HG02798 (cell line): ENCODE measurements around the gene NHLRC2.
A peak's percentile ranks its signal among the peaks of the same experiment; 100 is the strongest.

ENCODE experiments used
- ATAC-seq: cut with Tn5 transposase; IDR thresholded peaks from one replicate; pipeline ENCODE4 v1.9.1; 2021; ENCODE audit warnings: mild to moderate bottlenecking; ENCODE audit not compliant: unreplicated experiment, poor library complexity

NHLRC2 gene

DNA sequence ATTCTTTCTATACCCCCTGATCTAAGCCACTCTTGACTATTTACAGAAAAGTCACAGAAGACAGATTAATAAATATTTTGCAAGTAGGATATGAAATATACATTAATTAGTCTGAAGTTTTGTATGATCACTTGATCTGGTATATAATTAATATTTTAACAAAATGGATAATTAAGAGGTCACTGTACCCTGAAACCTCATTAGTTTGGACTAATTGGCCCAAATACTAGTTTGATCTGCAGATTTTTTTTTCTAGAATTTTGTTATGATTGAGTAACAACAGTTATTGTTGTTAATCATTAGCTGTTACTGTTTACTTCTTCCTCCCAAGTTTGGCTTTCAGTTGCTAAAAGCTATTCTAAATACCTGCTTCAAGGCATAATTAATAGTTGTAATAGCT lies 2.7 kb downstream of the NHLRC2 start:
- ATAC-seq = no peak

DNA sequence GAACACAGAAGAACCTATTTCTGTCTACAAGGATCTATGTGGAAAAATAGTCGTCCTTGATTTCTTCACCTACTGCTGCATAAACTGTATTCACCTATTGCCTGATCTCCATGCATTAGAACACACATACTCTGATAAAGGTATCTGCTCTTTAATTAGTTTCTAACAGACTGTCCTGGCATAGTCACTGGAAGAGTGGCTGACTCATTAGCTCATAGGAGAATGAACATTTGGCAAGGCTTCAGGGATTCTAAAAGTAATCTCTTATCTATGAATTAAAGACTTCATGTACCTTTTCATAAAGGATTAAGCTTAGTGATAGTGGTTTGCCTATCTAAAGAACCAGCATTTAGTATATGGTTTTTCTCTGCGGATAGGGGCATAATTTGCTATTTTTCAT lies 4.1 kb downstream of the NHLRC2 start:
- no peak for ATAC-seq

DNA sequence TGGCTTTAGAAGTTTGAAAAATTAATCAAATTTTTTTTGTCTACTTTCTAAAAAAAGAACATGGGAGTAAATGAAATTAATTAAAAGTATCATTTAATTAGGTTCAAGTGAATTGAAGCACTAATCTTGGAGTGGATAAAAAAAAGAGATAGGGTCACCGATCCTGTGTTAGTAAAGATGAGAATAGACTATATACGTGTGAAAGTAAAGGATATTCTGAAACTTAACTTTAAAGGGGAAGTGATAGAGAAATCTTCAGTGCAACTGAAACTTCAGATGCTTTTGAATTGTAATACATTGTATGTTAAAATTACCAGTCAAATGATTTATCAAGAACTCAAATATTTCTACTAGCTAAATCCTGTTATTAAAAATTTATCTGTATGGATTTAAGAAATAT lies 4.8 kb downstream of the NHLRC2 start:
- peak; percentile 32 for ATAC-seq

DNA sequence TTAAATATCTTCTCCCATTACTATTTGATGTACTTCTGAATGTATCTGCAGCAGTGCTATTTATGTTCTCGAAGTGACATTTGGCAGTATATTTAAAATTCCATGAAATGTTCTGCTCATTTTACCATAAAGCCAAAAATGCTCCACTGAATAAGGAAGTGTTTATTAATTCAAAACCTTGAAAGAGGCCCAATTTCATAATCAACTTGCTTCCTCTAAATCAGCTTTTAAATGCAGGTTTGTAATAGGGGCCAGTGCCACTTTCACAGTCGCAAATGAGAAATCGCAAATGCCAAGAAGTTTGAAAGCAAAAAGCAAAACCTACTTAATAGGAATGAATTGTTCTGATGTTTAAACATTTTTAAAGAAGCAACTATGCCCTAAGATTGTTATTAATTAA lies 11.4 kb downstream of the NHLRC2 start:
- no peak for ATAC-seq

DNA sequence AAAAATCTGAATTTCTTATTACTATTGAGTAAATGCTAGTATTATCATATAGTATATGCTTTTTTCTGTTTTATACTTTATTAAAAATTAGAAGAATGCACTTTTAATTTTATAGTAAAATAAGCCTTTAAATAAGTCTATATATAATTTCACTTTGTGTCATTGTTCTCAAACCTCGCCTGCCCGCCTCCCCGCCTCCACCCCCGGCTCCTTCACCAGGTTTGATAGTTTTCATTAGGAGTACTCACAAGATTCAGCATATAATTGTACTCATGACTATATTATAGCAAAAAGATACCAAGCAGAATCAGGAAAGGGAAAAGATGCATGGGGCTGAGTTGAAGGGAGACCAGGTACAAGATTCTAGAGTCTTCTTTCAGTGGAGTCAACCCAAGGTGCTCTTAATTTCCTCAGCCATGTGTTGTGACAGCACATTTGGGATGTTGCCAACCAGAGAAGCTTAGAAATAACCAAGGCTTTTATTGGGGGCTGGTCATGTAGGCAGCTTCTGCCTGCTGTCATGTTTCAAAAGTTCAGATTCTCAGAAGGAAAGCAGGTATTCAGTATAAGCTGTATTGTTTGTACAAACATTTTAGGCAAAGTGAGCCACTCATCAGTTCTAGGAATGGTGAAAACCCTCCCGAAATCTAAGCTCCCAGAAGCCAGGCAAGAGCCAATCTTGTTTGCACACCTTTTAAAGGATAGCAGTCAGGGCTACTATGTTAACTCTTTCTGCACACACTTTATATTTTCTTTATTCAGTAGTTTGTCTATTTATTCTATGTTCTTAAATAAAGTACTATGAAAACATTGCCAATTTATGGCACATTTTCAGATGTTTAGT lies 12.3 kb downstream of the NHLRC2 start:
- ATAC-seq = no peak

DNA sequence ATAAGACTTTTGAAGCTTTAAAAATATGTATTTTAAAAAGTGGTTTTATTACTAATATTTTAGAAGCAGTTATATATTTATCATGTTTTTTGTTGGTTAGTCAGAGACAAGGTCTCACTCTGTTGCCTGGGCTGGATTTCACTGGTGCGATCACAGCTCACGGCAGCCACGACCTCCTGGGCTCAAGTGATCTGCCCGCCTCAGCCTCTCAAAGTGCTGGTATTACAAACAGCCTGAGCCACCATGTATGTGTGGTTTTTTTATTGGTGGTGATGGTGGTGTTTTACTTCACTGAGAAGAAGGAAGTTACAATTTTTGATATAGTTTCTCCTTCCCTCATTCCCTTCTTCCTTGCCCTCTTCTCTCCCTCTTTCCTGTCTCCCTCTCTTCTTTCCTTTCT lies 13.4 kb downstream of the NHLRC2 start:
- no peak for ATAC-seq

DNA sequence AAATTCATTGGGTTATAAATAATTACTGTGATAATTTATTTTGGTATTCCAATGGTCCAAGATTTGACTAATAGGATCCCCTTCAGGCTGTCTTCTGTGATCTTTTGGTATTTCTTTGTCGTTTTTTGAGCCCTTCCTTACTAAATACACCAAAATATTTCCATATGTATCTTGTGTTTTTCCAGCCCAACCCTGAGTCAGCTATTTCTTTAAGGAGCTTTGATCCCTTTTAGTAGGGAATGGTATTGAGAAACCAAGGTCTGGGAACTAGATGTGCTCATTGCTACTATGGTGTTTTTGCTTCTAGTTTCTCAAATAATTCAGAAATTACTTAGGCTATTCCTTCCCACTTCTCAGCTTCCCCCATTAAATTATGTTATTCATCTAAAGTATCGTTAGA lies 15.3 kb downstream of the NHLRC2 start:
- ATAC-seq = no peak

DNA sequence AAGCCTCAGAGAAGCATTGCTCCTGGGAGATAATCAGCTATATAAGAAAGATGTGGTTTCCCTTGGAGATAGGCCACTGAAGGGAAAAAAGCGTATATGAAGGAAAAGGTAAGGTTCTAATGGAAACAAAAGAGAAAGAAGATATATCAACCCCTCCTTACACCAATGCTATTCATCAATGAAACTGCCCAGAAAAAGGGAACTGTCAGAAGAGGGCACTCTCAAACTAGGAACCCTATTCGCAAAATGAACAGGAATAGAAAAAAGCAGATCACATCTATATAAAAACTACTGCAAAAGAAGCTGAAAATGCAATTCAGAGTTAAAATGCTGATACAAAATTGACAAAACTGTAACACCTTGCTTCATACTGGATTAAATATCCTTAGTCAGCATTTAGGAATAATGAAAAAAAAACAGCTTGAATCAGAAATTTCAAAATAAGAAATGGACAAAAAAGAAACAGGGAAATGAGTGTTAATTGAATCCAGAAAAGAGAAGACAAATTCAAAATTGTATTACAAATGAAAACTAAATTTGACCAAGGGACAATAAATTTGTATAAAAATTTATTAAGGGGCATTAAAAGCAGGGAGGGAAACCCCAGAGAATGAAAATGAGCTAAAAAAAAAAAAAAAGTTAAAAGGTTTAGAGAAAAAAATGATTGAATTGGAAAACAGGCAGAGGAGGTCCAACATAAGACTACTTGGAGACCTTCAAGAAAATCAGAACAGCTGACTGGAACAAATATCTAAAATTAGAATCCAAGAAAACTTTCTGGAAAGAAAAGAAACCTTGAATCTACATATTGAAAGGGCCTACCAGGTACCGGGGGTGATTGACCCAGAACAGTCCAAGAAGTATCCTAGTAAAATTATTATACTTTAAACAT lies 17.9 kb downstream of the NHLRC2 start:
- no peak for ATAC-seq

DNA sequence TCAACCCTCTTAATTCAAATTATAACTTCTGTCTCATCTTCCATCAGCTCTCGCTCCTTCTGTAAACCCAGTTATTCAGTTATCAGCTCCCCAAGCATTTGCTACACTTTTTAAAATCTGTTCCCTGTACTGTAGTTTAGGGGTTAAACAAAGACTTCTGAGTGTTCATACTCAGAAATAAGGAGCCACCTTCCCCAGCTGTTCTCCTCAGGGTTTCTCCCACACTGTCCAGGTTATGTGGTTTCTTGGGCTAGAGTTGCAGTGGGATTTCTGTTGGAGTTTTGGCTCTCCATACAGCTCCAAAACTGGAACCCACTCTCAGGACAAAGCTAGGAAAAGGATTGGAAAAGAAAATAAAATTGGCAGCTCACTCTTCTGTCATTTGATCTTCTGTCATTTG lies 20.8 kb downstream of the NHLRC2 start:
- ATAC-seq = no peak

DNA sequence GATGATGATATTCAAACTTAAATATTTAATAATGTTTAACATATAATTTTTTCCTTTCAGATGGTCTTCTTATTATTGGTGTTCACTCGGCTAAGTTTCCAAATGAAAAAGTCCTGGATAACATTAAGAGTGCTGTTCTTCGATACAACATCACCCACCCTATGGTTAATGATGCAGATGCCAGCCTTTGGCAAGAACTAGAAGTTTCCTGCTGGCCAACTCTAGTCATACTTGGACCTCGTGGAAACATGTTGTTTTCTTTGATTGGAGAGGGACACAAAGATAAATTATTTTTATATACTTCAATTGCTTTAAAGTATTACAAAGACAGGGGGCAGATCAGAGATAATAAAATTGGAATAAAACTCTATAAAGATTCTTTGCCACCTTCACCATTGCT lies 22.0 kb downstream of the NHLRC2 start:
- no peak for ATAC-seq

DNA sequence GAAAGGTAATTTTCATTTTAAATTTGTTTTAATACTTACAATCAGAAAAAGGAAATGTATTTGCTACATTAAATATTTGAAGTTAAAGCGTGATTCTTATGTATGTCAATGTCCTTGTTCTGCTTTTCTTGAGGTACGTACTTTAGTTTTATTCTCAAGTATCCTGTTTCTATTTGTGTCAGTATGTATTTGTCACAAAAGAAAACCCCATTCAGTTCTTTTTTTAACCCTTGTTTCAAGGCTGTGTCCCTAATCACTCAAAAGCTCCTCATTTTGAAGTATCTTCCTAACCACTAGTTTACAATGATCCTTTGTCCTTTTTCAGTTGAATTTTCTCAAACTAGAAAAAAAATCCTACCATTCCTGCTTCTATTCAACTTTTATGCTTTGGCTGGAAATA lies 25.2 kb downstream of the NHLRC2 start:
- ATAC-seq = peak; percentile 81

DNA sequence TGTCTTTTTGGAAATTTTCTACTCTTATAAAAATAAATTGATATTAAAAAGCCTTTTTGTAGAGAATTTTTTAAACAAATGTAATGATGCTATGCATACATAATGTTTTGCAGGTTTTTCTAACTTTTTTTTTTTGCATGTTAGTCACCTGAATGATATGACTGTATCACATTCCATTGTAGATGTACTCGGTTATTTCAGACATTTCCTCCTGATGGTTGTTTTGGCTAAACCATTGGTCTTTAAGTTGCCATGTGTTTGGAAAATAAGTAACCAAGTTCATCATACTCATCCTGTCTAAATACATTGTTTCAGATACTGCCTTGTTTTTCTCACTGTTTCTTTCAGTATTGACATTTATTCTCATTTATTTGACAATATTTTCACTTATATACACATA lies 25.8 kb downstream of the NHLRC2 start:
- ATAC-seq = no peak

DNA sequence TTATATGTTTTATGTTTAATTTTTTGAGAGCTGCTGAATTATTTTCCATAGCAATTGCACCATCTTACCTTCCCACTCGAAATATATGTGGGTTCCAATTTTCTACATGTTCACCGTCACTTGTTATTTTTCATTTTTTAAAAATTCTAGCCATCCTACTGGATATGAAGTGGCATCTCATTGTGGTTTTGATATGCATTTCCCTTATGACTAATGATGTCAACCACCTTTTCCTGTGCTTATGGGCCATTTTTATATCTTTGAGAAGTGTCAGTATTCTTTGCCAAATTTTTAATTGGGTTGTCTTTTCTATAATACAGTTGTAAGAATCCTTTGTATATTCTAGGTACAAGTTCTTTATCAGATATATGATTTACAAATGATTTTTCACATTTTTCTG lies 27.8 kb downstream of the NHLRC2 start:
- ATAC-seq = no peak

DNA sequence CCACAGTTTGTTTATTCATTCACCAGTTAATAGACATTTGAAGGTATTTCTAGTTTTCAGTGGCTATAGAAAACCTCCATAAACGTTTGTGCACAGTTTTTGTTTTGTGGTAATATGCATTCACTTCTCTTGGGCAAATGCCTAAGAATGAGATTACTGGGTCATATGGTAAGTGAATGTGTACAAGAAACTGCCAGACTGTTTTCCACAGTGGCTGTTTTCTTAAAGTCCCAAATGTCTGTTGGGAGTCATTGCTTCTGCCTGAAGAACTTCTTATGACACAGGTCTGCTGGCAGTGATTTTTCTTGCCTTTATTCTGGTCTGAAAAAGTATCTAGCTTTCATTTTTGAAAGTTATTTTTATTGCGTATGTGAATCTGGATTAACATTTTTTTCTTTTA lies 35.5 kb downstream of the NHLRC2 start:
- ATAC-seq = no peak

DNA sequence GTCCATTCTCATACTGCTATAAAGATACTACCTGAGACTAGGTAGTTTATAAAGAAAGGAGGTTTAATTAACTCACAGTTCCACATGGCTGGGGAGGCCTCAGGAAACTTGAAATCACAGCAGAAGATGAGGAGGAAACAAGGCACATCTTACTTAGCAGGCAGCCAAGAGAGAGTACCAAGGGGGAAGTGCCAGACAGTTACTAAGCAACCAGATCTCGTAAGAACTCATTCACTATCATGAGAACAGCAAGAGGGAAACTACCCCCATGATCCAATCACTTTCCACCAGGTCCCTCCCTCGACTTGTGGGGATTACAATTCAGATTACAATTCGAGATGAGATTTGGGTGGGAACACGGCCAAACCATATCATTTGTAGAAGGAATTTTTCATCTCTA lies 36.3 kb downstream of the NHLRC2 start:
- ATAC-seq = no peak

DNA sequence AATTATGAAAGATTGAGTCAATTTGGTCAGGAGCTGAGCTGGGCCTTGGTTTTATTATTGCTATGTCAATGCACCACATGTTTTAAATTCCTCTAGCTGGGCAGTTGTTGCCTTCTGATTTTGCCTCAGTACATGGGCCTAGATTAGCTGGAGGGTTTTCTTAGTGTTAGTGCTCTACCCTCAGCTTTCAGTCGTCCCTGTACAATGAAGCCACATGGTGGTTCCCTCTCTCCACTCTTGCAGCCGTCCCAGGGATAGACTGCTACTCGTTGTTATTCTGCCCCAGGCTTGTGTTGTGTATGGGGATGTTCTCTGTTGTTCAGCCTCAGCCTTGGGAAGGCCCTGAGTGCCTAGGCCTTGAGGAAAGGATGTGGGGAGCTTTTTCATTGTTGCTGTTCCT lies 37.0 kb downstream of the NHLRC2 start:
- ATAC-seq = no peak

DNA sequence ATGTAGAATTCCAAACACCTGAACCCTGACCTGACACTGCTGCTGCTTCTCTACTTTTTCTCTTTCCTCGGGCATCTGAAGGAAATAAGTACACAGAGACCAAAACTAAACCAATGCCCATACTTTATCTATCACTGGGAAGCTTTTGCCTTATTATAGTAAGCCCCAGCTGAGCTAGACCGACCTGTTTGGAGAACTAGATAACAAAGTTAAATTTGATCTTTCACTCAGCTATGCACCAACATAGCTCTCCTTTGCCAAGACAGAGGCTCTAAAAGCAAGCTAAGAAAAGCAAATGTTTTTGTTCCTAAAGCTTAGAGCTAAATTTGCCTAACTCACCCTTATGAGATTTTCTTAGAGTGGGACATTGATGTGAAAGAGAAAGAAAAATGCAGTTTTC lies 39.1 kb downstream of the NHLRC2 start:
- no peak for ATAC-seq

DNA sequence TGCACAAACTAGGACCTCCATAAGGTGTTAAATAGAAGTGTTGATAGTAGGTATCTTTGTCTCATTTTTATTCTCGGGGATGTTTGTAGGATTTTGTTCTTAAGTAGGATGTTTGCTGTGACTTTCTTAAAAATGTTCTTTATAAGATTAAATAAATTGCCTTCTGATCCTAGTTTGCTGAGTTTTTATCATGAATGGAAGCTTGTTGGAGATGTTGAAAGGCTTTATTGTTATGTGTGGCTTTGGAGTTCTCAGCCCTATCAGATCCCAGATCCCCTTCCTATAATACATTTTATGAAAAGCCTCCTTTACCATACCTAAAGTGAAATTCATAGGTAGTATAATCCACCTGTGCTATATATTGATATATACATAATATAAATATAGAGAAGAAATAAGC lies 40.1 kb downstream of the NHLRC2 start:
- no peak for ATAC-seq

DNA sequence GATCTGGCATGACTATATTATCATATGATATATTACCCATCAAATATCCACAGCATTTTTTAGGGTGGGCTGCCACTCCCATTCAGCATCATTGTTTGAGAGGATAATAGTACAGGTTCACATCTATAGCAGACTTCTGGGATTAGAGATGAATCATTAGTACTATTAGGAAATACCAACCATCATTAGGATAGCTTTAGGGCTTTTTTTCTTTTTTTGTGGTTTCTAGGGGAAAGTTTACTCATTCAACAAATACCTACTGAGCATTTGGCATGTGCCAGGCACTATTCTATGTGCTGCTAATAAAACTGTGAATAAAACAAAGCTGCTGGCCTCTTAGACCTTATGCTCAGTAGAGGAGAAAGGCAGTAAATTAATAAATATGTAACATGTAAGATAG lies 40.6 kb downstream of the NHLRC2 start:
- ATAC-seq = no peak

DNA sequence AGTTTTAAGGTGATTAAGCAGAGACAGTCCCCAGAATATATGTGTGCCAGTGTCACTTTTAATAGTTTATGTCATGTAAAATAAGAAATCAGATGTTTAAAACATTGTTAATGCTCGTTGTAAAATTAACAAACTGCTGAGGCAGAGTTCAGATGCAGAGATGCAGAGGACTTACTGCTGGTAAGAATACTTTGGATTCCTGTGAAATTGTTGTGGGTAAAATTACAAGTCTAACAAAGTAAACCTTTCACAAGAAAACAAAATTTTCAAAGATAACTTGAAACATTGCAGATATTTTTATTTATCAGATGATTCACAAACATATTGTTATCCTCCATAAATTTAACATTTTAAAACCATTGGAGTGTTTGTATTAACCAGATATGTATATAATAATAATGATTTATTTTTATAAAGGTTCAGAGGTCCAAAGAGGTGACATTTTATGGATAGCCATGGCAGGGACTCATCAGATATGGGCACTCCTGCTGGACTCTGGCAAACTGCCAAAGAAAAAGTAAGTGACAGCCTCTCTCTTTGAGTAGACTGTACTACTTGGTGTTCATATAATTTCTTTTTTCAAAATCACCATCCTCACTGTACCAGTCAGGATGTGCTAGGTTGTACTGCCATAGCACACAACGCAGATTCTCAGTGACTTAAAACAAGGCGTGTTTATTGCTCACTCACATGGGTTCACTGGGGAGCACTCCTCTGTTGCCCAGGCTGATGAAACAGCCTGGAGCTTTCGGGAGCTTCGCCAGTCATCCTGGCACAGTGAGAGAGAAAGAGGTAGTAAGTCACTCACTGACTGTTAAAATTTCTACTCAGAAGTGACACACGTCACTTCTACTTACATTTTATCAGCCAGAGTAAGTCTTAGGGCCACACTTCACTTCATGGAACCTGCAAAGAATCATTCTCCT lies 43.5 kb downstream of the NHLRC2 start:
- ATAC-seq = no peak
